ENCODE results near the gene ASCC1. TPM values are rescaled to one million over a fixed set of nuclear protein-coding genes. Genes with fewer than 3 reads are reported as not detected.
A peak's percentile ranks its signal among the peaks of the same experiment; 100 is the strongest.

ASCC1 gene
- total and polyA plus RNA-seq, 2 of the 13 experiments (the other 11 are each of a cell fraction or from before 2014, with no cell fraction given): 21.6 to 30.1 TPM

DNA sequence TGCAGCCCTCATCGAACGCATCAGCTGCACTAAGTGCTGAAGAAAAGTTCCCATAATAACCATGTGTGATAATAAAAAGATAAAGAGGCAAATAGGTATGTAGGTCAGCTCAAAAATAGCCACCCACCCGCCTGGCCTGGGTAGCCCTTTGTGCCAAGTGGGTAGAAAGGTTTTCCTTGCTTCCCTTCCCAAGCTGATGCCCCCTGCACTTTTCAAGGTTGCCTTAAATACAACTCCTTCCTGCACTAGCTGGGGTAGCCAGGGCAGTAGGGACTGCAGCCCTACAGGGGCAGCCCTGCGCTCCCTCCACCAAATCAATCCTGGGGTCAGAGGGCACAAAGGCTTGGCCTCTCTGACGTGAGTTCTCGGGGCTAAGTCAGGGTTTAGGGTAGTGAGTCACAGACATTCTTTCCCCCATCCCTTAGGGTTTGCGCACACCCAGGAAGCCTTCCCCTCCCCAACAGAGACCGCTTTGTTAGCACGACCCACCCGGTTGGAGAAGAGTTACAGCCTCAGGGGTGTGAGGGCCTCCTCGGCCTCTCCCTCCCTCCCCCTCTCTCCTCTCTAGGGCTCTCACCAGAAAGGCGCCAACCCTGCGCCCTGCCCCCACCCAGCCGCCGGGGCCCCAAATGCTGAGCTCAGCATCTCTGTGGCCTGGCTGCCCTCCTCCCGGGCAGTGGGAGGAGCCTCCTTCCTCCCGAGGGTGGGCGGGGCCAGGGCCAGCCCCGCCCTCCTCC lies 44.3 kb upstream of the ASCC1 start (continued):
- TF ChIP-seq, protein P1, sequence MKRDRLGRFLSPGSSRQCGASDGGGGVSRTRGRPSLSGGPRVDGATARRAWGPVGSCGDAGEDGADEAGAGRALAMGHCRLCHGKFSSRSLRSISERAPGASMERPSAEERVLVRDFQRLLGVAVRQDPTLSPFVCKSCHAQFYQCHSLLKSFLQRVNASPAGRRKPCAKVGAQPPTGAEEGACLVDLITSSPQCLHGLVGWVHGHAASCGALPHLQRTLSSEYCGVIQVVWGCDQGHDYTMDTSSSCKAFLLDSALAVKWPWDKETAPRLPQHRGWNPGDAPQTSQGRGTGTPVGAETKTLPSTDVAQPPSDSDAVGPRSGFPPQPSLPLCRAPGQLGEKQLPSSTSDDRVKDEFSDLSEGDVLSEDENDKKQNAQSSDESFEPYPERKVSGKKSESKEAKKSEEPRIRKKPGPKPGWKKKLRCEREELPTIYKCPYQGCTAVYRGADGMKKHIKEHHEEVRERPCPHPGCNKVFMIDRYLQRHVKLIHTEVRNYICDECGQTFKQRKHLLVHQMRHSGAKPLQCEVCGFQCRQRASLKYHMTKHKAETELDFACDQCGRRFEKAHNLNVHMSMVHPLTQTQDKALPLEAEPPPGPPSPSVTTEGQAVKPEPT (CRISPR knock-in tag; IDR thresholded peaks at IDR 0.05; ENCODE audit: low read depth): no peak
- TF ChIP-seq, protein P2, sequence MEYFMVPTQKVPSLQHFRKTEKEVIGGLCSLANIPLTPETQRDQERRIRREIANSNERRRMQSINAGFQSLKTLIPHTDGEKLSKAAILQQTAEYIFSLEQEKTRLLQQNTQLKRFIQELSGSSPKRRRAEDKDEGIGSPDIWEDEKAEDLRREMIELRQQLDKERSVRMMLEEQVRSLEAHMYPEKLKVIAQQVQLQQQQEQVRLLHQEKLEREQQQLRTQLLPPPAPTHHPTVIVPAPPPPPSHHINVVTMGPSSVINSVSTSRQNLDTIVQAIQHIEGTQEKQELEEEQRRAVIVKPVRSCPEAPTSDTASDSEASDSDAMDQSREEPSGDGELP (IDR thresholded peaks at IDR 0.05; ENCODE audit: borderline replicate concordance, low read depth): no peak
- TF ChIP-seq FOXA1 (IDR thresholded peaks at IDR 0.05): no peak
- no peak for TF ChIP-seq FOXA1 (CRISPR knock-in tag; IDR thresholded peaks at IDR 0.05)
- TF ChIP-seq GABPA (IDR thresholded peaks at IDR 0.05; ENCODE audit: low read depth, low read length): no peak
- peak; percentile 45; the same call in 1 of the 2 replicates for TF ChIP-seq GABPA (CRISPR knock-in tag; IDR thresholded peaks at IDR 0.05; ENCODE audit: low read depth)
- peak; percentile 81; the same call in 1 of the 2 replicates for TF ChIP-seq ZKSCAN8 (CRISPR knock-in tag; IDR thresholded peaks at IDR 0.05; ENCODE audit: borderline replicate concordance)
- TF ChIP-seq NAIF1 (CRISPR knock-in tag; IDR thresholded peaks at IDR 0.05; ENCODE audit: borderline replicate concordance): no peak; the same call in 1 of the 2 replicates
- TF ChIP-seq, protein P3, sequence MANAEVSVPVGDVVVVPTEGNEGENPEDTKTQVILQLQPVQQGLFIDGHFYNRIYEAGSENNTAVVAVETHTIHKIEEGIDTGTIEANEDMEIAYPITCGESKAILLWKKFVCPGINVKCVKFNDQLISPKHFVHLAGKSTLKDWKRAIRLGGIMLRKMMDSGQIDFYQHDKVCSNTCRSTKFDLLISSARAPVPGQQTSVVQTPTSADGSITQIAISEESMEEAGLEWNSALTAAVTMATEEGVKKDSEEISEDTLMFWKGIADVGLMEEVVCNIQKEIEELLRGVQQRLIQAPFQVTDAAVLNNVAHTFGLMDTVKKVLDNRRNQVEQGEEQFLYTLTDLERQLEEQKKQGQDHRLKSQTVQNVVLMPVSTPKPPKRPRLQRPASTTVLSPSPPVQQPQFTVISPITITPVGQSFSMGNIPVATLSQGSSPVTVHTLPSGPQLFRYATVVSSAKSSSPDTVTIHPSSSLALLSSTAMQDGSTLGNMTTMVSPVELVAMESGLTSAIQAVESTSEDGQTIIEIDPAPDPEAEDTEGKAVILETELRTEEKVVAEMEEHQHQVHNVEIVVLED (CRISPR knock-in tag; IDR thresholded peaks at IDR 0.05; ENCODE audit: borderline replicate concordance): peak; percentile 43; the same call in 1 of the 2 replicates
- no peak for TF ChIP-seq ZSCAN20 (CRISPR knock-in tag; IDR thresholded peaks at IDR 0.05; ENCODE audit: borderline replicate concordance)
- TF ChIP-seq, protein P4, sequence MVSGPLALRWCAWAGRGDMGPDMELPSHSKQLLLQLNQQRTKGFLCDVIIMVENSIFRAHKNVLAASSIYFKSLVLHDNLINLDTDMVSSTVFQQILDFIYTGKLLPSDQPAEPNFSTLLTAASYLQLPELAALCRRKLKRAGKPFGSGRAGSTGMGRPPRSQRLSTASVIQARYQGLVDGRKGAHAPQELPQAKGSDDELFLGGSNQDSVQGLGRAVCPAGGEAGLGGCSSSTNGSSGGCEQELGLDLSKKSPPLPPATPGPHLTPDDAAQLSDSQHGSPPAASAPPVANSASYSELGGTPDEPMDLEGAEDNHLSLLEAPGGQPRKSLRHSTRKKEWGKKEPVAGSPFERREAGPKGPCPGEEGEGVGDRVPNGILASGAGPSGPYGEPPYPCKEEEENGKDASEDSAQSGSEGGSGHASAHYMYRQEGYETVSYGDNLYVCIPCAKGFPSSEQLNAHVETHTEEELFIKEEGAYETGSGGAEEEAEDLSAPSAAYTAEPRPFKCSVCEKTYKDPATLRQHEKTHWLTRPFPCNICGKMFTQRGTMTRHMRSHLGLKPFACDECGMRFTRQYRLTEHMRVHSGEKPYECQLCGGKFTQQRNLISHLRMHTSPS (CRISPR knock-in tag; IDR thresholded peaks at IDR 0.05; ENCODE audit: low read depth): peak; percentile 76
- peak; percentile 52; the same call in 1 of the 2 replicates for TF ChIP-seq CREM (IDR thresholded peaks at IDR 0.05)
- no peak for TF ChIP-seq CREM (CRISPR knock-in tag; IDR thresholded peaks at IDR 0.05)
- TF ChIP-seq SALL1 (CRISPR knock-in tag; IDR thresholded peaks at IDR 0.05): peak; percentile 81
- TF ChIP-seq GTF3A (CRISPR knock-in tag; conservative IDR thresholded peaks at IDR 0.05): no peak
- TF ChIP-seq SRSF1 (optimal IDR thresholded peaks at IDR 0.05; ENCODE audit: low read depth, low read length): peak; percentile 67
- TF ChIP-seq ETV5 (CRISPR knock-in tag; IDR thresholded peaks at IDR 0.05; ENCODE audit: borderline replicate concordance): peak; percentile 65; the same call in 1 of the 2 replicates
- TF ChIP-seq, protein P5, sequence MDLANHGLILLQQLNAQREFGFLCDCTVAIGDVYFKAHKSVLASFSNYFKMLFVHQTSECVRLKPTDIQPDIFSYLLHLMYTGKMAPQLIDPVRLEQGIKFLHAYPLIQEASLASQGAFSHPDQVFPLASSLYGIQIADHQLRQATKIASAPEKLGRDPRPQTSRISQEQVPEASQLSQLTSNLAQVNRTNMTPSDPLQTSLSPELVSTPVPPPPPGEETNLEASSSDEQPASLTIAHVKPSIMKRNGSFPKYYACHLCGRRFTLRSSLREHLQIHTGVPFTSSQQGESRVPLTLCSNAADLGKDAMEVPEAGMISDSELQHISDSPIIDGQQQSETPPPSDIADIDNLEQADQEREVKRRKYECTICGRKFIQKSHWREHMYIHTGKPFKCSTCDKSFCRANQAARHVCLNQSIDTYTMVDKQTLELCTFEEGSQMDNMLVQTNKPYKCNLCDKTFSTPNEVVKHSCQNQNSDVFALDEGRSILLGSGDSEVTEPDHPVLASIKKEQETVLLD (CRISPR knock-in tag; IDR thresholded peaks at IDR 0.05; ENCODE audit: low read depth): no peak
- peak; percentile 73 for TF ChIP-seq LCORL (IDR thresholded peaks at IDR 0.05)
- TF ChIP-seq LCORL (CRISPR knock-in tag; IDR thresholded peaks at IDR 0.05): peak; percentile 97
- 0 out of 2 replicates have a peak, but pooled peaks have one; percentile 44 for TF ChIP-seq ZNF839 (CRISPR knock-in tag; IDR thresholded peaks at IDR 0.05; ENCODE audit: borderline replicate concordance)
- TF ChIP-seq NFRKB (IDR thresholded peaks at IDR 0.05): no peak

All from HepG2 (cell line).